Germinal center (tissue), 1 donor: Measurements from ENCODE around the gene MAP4.
A peak's percentile ranks its signal among the peaks of the same experiment; 100 is the strongest.
"Not testable (repeated sequence)": the region's sequence is repeated elsewhere in the genome, so short reads cannot be mapped to it uniquely, and the experiment has no call there.

Source experiments
- DNase-seq: peaks from one replicate; pipeline ENCODE4 v3.0.0; 2012; ENCODE audit warnings: mixed read lengths, low spot score

The MAP4 gene

DNA sequence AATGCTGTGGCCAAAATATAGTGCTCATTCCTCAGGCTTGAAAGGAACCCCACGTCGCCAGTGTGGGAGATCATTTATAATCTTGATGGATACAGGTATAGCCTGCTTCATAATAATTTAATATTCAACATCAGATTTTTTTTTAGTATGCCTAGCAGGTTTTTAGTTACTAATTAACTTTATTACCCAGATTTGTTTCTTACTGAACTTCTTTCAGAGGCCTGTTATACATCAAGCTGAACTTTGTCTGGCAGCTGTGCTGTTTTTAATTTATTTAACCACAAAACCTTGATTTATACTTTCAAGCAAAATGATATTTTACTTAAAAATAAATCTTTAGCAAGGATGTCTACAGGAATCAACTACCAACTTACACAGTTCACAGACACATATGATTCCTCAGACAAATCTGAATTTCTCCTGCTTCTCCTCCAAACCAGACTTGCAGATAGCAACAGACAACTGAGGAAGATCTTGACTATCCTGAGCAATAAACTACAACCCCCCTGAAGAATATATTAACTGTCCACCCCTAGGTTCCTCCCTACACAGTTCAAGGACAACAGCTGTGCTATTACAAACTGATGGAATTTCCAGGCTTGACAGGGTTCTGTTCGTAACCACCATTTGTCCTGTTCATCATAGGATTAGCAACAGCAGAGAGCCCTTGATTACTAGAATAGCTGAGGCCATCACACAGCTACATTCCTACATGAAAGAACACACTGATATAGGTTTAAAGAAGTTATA, 610 bp downstream of the MAP4 start:
- no peak for DNase-seq

DNA sequence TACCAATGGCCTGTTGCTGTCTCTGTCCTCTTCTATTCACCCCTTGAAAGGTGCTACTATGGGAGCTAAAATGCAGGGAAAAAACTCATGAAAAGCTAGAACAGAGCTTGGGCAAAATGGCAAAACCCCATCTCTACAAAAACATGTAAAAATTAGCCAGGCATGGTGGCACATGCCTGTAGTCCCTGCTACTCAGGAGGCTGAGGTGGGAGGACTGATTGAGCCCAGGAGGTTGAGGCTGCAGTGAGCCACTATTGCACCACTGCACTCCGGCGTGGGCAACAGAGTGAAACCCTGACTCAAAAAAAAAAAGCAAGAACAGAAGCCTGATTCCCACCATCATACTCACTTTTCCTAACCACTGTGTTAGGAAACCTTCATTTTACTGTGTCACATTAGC, 1.9 kb downstream of the MAP4 start:
- DNase-seq: no peak

DNA sequence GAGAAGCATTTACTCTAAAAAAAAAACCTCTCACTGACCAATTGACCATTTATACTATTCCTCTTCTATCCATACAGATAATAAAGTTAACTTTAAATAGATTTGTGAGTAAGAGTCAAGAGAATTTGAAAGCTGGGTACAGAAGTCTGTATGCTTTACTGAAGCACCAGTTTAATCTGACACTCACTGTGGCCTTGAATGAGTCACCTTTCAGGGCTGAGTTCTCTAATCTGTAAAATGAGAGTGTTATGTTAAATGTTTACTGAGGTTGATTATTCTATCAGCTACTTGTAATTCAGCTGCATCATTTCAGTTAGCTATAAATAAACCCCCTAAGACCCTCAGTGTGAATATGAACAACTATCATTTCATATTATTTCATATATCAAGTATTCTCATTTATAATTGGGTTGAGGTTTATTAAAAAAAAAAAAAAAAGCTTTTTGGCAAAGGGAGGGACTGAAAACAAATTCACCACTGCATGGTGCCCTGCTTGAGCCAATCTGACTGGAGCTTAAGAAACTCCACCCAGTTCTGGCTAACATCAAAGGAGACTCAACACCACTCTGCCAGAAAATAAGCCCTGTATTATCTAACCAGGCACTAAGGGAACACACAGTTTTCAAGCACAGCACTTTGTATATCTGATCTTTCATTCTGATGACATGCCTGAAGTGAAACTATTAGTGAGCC, 2.8 kb downstream of the MAP4 start:
- DNase-seq: no peak

DNA sequence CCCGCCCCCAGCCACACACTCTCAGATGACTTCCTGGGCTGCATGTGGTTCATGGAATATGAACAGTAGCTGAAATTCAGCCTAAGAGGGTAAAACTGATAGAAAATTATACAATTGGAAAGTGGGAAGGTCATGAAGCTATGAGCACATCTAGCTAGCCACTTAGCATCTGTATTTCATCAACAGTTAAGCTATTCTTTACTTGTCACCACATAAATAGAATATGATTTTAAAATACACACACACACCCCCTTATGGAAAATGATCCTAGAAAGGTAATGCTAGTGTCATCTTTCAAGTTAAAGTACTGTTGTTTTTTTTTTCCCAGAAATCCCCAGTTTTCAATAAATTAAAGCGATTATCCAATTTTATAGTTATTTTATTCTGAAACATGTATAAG, 3.6 kb downstream of the MAP4 start:
- no peak for DNase-seq

DNA sequence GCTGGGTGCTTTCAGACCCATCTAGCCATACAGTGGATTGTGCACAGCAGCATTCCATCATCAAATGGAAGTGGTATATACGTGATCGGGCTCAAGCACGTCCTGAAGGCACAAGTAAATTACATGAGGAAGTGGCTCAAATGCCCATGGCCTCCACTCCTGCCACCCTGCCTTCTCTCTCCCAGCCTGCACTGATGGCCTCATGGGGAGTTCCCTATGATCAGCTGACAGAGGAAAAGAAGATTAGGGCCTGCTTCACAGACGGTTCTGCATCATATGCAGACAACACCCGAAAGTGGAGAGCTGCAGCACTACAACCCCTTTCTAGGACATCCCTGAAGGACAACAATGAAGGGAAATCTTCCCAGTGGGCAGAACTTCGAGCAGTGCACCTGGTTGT, 8.2 kb downstream of the MAP4 start:
- DNase-seq: not testable (repeated sequence)

DNA sequence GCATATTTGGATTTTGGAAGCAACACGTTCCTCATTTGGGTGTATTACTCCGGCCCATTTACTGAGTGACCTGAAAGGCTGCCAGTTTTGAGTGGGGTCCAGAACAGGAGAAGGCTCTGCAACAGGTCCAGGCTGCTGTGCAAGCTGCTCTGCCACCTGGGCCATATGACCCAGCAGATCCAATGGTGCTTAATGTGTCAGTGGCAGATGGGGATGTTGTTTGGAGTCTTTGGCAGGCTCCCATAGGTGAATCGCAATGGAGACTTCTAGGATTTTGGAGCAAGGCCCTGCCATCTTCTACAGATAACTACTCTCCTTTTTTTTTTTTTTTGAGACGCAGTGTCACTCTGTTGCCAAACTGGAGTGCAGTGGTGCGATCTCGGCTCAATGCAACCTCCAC, 8.9 kb downstream of the MAP4 start:
- DNase-seq: not testable (repeated sequence)

DNA sequence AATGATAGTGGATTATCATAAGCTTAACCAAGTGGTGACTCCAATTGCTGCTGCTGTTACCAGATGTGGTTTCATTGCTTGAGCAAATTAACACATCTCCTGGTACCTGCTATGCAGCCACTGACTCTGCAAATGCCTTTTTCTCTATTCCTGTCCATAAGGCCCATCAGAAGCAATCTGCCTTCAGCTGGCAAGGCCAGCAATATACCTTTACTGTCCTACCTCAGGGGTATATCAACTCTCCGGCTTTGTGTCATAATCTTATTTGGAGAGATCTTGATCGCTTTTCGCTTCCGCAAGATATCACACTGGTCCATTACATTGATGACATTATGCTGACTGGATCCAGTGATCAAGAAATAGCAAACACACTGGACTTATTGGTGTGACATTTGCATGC, 9.4 kb downstream of the MAP4 start:
- not testable (repeated sequence) for DNase-seq

DNA sequence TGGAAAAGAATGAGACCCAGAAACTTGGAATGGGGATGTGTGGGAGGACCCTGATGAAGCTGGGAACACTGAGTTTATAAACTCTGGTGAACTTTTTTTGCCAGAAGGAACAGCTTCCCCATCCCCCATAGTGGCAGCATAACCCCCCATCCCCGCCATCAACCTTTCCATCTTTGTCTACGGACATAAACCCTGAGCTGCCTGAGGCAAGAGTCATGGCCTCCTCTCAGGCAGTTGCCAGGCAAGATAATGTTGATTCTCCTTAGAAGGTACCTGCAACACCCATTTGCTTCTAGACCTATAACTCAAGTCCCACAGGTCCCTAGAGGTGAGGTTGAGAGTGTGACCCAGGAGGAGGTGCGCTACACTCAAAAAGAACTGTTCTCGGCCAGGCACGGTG, 11.5 kb downstream of the MAP4 start:
- DNase-seq: no peak

DNA sequence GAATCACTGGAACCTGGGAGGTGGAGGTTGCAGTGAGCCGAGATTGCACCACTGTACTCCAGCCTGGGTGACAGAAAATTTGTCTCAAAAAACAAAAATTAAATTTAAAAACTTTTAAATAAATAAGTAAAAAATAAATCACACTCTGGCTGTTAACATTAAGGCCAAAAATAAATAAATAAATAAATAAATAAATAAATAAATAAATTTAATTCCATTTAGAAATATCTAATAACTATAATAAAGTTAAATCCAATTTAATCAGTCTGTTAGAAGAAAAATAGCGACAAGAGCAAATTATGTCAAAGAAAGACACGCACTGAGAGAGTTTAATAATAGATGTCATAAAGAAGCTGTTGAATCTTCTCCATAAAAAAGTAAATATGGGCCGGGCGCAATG, 13.4 kb downstream of the MAP4 start:
- DNase-seq: no peak

DNA sequence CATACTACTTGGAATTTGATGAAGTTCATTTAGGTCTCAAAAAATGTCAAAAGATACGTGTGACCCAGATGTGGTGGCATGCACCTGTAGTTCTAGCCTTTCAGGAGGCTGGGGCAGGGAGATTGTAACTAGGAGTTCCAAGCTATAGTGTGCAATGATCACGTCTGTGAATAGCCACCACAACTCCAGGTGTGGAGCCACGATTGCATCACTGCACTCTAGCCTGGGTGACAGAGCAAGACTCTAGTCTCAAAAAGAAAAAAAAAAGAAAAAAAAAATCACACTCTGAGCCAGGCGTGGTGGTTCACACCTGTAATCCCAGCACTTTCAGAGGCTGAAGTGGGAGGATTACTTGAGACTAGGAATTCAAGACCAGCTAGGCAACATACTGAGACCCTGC, 14.2 kb downstream of the MAP4 start:
- no peak for DNase-seq

DNA sequence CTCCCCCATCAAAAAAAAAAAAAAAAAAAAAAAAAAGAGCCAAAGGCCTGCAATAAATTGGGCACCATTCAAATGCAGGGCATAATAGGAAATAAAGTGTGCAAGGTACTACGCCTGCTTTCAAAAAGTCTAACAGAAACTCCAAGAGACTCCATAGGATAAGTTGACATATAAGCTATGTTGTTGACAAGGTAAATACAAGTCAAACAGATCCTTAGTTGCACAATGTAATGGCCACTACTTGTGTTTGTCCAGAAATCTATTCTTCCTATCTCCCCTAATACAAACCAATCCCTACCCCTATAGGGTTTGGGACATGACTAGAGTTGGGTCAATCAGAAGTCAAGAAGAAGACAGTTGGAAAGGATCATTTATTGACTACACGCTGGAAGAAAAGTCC, 16.0 kb downstream of the MAP4 start:
- DNase-seq: no peak

DNA sequence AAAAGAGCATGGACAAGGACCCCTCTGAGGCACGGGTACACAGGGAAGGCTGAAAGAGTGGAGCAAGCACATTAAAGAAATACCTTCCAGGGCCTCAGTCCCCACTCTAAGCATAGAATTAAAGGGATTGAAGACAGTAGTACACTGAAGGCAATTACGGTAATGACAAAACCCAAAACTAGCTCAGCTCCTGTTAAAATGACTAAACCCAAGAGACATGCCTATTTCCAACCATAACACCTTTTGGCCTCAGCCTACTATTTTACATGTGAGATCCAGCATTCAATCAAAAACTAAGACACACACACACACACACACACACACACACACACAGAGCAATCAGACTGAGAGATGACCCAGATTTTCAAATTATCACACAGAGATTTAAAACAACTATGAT, 19.8 kb downstream of the MAP4 start:
- no peak for DNase-seq

DNA sequence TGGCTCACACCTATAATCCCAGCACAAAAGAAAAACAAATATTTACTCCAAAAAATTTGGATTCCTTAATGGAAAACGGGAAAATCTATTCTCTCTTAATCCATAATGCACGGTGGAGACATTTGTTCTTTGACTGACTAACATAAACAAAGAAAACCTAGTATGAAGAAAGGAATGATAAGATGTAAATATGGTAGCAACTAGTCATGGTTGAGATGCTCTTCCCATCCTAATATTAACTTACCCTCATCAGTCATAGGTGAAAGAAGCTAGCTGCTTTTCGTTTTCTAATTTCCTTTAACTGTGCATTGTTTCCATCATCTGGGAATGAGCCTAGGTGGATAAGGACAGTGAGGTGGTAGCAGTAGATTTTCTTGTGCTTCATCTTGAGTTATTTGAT, 22.0 kb downstream of the MAP4 start:
- no peak for DNase-seq

DNA sequence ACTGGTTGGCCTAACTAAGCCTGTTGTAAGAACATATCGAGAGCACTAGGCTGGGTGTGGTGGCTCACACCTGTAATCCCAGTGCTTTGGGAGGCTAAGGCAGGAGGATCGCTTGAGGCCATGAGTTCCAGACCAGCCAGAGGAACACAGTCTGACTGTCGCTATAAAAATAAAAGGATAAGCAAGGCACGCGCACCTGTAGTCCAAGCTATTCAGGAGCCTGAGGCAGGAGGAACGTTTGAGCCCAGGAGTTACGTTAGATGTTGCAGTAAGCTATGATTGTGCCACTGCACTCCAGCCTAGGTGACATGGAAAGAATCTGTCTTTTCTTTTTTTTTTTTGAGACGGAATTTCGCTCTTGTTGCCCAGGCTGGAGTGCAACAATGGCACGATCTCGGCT, 24.9 kb downstream of the MAP4 start:
- no peak for DNase-seq

DNA sequence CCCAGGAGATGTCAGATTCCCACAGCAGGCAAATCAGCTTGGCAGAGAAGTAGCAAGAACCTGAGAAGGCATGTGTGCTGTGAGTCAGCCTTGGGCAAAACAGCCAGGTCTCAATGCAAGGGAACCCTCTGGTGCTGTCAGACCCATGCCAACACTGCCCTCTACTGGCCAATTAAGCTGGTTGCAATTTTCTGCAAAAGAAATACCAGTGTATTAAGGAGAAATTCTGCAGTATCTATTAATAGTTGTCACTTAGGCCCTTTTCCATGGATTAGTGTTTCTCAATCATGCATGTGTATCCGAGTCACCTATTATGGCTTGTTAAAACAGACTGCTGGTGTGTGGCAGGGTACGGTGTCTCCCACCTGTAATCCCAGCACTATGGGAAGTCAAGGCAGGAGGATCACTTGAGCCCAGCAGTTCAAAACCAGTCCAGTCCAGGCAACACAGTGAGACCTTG, 26.2 kb downstream of the MAP4 start:
- peak; percentile 60 for DNase-seq

DNA sequence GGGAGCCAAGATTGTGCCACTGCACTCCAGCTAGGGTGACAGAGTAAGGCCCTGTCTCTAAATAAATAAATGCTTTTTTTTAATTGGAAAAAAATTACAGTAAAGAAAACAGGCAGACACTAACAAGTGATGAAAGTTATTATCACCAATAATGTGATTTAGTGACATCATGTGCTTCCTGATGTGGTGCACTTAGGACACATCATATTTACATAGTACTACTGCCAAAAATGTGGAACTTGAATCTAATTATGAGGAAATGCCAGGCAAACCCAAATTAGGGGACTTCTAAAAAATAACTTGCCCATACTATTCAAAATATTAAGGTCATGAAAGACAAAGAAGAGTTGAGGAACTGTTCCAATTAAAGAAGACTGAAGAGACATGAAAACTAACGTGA, 30.8 kb downstream of the MAP4 start:
- DNase-seq: no peak

DNA sequence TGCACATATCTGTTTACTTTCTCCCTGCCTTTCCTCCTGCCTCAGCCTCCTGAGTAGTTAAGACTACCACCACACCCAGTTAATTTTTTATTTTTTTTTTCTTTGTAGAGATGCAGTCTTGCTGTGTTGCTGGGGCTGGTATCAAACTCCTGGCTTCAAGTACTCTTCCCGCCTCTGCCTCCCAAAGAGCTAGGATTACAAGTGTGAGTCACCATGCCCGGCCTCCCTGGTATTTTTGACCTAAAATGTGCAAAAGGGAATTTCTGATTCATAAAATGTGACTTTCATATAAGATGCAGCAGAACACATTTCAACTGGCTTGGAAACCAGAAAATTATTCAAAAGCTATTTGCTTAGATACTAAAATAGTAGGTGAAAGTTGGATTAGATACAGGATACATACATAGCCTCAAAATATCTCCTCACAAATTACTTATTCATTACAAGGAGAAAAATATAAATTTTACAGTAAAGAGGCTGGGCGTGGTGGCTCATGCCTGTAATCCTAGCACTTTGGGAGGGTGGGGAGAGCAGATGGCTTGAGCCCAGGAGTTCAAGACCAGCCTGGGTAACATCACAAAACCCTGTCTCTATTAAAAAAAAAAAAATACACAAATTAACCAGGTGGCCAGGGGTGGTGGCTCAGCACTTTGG, 32.0 kb downstream of the MAP4 start:
- no peak for DNase-seq

DNA sequence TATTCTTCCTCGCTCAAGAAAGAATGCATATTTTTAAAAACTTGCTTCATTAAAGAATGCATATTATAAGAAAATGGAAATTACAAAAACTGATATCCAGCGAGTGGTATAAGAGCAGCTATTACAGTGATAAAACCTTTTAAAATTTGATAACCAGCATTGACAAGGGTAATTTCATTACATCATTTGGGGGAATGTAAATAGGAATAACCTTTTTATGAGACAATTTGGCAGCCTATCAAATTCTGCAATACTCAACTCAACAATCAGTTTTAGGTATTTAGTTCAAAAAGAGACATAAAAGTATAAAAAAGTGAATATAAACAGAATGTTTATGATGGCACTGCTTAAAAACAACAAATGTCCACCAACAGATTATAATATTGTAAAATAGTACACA, 35.4 kb downstream of the MAP4 start:
- DNase-seq: no peak

DNA sequence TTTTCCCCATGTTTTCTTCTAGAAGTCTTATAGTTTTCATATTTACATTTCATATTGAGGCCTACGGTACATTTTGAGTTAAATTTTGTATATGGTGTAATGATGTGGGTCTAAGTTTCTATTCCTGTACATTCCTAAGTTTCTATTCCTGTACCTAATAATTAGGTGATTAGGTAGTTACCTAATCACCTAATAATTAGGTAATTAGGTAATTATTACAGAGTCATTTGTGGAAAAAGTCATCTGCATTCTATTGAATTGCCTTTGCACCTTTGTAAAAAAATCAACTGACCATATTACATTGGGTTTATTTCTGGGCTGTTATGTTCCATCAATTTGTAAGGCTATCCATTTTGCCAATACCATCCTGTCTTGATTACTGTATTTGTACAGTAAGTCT, 37.1 kb downstream of the MAP4 start:
- no peak for DNase-seq

DNA sequence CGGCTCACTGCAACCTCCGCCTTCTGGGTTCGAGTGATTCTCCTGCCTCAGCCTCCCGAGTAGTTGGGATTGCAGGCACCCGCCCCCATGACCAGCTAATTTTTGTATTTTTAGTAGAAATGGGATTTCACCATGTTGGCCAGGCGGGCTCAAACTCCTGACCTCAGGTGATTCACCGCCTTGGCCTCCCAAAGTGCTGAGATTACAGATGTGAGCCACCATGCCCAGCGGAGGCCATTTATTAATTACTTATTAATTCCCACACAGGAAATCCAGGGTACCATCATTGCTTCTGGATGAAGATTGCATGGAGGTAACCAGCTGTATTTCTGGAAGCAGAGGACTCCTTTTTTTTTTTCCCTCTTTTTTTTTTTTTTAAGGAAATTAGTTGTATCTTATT, 37.8 kb downstream of the MAP4 start:
- DNase-seq: no peak

DNA sequence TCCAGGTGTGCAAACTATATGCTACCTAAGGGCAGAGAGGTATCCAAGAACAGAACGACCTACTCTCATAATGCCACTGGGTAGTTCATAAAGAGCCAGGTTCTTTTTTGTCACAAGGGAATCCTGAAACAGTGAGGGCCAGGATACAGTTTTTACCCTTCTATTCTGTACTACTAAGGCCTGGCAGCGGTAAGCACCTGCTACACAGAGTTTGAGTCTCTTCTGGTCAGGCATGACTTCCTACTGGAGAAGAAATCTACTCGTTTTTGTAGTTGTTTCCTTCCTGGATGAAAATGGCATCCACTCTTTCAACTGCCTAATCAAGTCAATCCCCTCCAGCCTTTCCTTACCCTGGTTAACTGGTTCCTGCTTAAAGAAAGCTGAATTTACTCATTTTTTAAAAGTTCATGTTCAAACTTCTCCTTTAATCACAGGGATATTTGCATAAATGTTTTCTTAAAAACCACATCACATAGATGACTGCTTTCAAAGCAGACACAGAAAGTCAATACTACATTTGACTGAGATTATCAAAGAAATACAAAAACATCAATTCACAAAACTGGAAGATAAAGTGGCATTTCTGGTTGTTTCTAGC, 40.0 kb downstream of the MAP4 start:
- peak; percentile 37 for DNase-seq

DNA sequence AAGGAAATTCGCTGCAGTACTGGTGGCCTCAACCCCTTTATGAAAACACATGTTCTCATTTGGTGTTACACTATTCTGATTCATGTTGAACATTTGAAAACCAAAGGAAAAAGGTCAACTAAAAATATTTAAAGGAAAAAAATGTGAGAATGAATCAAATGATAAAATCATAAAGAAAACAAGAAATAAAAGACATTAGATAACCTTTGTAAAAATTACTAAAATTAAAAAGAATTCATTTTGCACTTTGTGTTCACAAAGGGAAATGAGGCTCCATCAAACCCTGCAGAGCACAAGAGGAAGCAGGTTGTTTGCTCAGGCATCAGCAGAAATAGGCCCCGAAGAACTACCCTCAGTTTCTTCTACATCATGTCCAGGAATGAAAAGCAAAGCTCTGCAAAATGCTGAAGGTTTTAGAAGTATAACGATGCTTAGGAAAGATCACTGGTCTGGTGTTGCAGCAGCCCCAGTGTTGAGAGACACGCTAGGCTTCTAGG, 41.2 kb downstream of the MAP4 start:
- DNase-seq: no peak

DNA sequence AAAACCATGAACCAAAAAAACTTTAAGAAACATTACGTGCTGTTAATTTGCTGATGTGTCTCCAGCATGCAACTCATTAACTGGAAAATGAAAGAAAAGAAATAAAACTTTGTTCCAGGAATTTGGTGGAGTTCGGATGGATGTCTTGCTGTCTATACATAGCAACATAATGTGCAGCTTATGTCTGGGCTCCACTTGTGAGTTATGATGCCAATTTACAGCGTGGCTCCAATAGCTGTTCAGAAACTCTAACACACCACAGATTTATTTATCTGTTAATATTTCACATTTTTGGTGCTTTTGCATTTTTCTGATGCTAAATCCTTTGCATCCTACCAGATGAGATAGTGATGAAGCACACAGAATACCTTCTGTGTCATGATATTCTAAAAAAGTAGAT, 45.1 kb downstream of the MAP4 start:
- no peak for DNase-seq
